Coronary artery (tissue), 2 donors: ENCODE results near the gene SPSB4.

ENCODE experiments used
- DNase-seq: peaks from one replicate; pipeline ENCODE4 v3.0.0-alpha.2; 2017; ENCODE audit warnings: low spot score
- H3K27ac ChIP-seq, 2 donors: fragments of 200-600 bp; sonication (generic); one replicate each; pipeline ENCODE4 v1.5.1; 2016 to 2019
- H3K4me3 ChIP-seq: fragments of 200-600 bp; sonication (generic); 2 replicates; pipeline ENCODE4 v1.5.1; 2016; ENCODE audit warnings: mild to moderate bottlenecking, moderate library complexity
- TF ChIP-seq, protein P1 (sequence below): fragments of 200-600 bp; sonication (generic); IDR thresholded peaks from one replicate; pipeline ENCODE4 v1.5.1; 2019; ENCODE audit warnings: antibody characterized with exemption

SPSB4 gene

DNA sequence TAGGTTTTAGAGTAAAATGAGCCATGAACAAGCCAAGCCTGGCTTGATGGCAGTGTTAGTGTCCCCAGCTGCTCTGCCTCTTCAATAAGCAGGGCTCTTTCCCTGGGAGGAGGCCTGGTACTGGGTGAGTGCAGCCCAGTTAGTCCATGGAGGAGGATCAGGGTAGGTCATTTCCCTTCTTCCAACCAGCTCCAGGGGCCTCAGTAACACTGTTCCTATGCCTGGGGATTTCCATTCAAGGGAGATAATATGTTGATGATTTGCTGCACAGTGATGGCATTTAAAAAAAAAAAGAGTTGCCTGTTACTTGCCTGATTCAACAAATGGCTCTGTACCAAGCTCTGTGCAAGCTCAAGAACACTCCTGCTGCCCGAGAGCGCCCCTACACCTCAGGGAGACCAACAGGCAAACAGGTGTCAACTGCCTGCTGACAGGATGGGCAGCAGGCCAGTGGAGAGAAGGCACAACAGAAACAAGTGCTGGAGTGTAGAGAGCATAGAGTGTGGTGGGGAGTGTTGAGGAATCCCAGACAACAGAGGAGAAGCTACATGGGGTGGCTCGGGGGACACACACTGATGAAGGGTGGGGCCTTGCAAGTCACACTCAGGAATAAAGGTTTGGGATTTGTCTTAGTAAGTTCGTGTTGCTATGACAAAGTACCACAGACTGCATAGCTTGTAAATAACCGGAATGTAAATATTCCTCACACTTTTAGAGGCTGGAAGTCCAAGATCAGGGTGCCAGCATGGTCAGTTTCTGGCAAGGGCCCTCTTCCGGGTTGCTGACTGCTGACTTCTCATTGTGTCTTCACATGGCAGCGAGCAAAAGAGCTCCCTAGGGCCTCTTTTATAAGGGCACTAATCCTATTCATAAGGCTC lies 101.9 kb downstream of the SPSB4 start:
- H3K4me3 ChIP-seq, result no peak overlapping the region
- no peak overlapping the region for H3K27ac ChIP-seq
- DNase-seq, result no peak
- TF ChIP-seq, protein P1, sequence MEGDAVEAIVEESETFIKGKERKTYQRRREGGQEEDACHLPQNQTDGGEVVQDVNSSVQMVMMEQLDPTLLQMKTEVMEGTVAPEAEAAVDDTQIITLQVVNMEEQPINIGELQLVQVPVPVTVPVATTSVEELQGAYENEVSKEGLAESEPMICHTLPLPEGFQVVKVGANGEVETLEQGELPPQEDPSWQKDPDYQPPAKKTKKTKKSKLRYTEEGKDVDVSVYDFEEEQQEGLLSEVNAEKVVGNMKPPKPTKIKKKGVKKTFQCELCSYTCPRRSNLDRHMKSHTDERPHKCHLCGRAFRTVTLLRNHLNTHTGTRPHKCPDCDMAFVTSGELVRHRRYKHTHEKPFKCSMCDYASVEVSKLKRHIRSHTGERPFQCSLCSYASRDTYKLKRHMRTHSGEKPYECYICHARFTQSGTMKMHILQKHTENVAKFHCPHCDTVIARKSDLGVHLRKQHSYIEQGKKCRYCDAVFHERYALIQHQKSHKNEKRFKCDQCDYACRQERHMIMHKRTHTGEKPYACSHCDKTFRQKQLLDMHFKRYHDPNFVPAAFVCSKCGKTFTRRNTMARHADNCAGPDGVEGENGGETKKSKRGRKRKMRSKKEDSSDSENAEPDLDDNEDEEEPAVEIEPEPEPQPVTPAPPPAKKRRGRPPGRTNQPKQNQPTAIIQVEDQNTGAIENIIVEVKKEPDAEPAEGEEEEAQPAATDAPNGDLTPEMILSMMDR, result no peak

- H3K27ac ChIP-seq, result no peak overlapping the region
- DNase-seq, result no peak
- TF ChIP-seq, protein P1, result no peak
- no peak overlapping the region for H3K4me3 ChIP-seq
Measured at GRCh38 chr3:141153679-141153966, 102.5 kb downstream of the SPSB4 start.

DNA sequence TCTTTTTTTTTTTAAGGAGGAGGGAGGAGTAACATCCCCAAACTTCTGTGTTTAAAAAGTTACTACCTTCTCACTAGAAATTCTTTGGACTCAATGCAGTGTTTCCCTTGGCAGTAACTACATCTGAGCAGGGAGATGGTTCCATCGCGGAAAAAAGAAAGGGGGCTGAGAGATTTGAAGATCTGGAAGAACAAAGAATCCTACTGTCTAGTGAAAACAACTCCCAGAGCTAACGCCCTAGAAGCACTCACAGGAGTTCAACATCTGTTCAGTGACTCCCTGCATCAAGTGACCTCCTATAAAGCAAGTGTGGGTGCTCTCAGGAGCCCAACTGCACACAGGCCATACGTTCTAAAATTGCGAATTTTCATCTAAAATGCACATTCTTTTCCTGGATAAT lies 113.7 kb downstream of the SPSB4 start:
- TF ChIP-seq, protein P1, result no peak
- no peak for DNase-seq
- no peak overlapping the region for H3K4me3 ChIP-seq
- no peak overlapping the region for H3K27ac ChIP-seq

DNA sequence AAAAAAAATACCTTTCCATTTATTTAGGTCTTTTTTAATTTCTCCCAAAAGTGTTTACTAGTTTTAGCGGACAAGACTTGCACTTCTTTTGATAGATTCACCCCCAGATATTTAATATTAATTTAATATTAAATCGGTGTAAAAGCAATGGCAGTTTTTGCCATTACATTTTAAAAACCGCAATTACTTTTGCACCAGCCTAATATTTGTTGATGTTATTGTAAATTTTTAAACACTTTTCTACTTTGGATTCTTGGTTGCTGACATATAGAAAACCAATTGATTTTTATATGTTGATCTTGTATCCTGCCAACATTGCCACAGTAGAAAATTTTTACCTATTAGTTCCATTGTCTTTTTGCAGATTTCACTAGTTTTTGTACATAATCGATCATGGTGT lies 116.5 kb downstream of the SPSB4 start:
- TF ChIP-seq, protein P1, result no peak
- DNase-seq, result no peak
- Histone ChIP-seq H3K4me3 (no peak overlapping the region), H3K27ac (no peak overlapping the region)

DNA sequence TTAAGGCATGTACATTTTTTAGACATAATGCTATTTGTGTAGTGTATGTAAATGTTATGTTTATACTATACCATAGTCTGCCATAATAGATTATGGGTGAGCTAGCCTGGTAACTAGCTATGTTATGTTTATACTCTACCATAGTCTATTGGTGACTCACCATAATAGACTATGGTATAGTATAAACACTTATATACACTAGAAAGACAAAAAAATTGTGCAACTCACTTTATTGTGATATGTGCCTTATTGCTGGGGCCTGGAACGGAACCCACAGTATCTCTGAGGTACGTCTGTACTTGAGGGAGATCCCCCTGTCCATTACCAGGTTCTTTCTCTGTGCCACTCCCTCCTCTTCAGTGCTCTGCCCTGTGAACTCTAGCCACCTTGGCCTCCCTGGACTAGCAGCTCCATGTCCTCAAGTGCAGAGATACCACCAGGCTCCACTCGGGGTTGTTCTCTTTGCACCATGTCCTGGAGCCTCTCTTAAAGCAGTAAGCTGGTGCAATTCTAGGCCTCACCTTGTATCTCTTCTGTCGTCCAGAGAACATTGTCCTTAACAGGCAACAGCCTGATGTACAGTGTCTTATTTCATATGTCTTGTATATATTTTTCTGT lies 119.6 kb downstream of the SPSB4 start:
- TF ChIP-seq, protein P1, result no peak
- Histone ChIP-seq H3K27ac (no peak overlapping the region), H3K4me3 (no peak overlapping the region)
- DNase-seq, result no peak

- Histone ChIP-seq H3K27ac (no peak overlapping the region), H3K4me3 (no peak overlapping the region)
- no peak for DNase-seq
- TF ChIP-seq, protein P1, result no peak
Measured at GRCh38 chr3:141174674-141175073, 123.5 kb downstream of the SPSB4 start.

GRCh38 chr3:141176775-141177174 lies 125.6 kb downstream of the SPSB4 start:
- DNase-seq, result no peak
- Histone ChIP-seq H3K27ac (no peak overlapping the region), H3K4me3 (no peak overlapping the region)
- TF ChIP-seq, protein P1, result no peak
